CD4-positive, alpha-beta T cell treated with Interleukin-17A for 4 hours (primary cell): Measurements from ENCODE around the gene ACADS.

ENCODE experiments used
- DNase-seq: peaks from one replicate; pipeline ENCODE4 v3.0.0-alpha.2; 2020; ENCODE audit warnings: mixed read lengths

Gene ACADS

GRCh38 chr12:120725659-120726509, at the start of gene ACADS:
TSS of gene ACADS (plus strand) at chr12:120725826. CDS start at chr12:120725886, 60 bp downstream.
- DNase-seq = peak; percentile 96

GRCh38 chr12:120677765-120678473, 47.7 kb upstream of the ACADS start:
- DNase-seq = peak; percentile 22

- no peak for DNase-seq
These were observed 47.1 kb upstream of the ACADS start for GRCh38 chr12:120678572-120678971.

- DNase-seq = no peak
These were observed 45.4 kb upstream of the ACADS start for GRCh38 chr12:120680165-120680738.

GRCh38 chr12:120684523-120684932, 41.1 kb upstream of the ACADS start:
- DNase-seq = no peak

- DNase-seq = no peak
These were observed 40.1 kb upstream of the ACADS start for GRCh38 chr12:120685522-120685921.

GRCh38 chr12:120686151-120686689, 39.4 kb upstream of the ACADS start:
- DNase-seq = peak; percentile 98

GRCh38 chr12:120686690-120687577, 38.7 kb upstream of the ACADS start, which contains the start of gene MLEC:
TSS of gene MLEC (plus strand) at chr12:120687149. CDS start at chr12:120687297, 148 bp downstream.
- DNase-seq = peak; percentile 99

- DNase-seq = peak; percentile 47
These were observed 37.9 kb upstream of the ACADS start for GRCh38 chr12:120687578-120688289.

GRCh38 chr12:120688527-120689071, 37.0 kb upstream of the ACADS start:
- DNase-seq = no peak

- no peak for DNase-seq
These were observed 36.1 kb upstream of the ACADS start for GRCh38 chr12:120689397-120690082.

- DNase-seq = no peak
These were observed 35.6 kb upstream of the ACADS start for GRCh38 chr12:120690083-120690450.

- no peak for DNase-seq
These were observed 34.6 kb upstream of the ACADS start for GRCh38 chr12:120690978-120691377.

- DNase-seq = no peak
These were observed 33.0 kb upstream of the ACADS start for GRCh38 chr12:120692524-120693033.

- no peak for DNase-seq
These were observed 31.8 kb upstream of the ACADS start for GRCh38 chr12:120693848-120694247.

- DNase-seq = no peak
These were observed 29.0 kb upstream of the ACADS start for GRCh38 chr12:120696626-120697025.

GRCh38 chr12:120697344-120697743, 28.3 kb upstream of the ACADS start:
- DNase-seq = no peak

- DNase-seq = no peak
These were observed 27.0 kb upstream of the ACADS start for GRCh38 chr12:120698665-120699064.

- no peak for DNase-seq
These were observed 26.1 kb upstream of the ACADS start for GRCh38 chr12:120699553-120699952.

GRCh38 chr12:120700886-120701285, 24.7 kb upstream of the ACADS start:
- no peak for DNase-seq
